Endothelial cell of umbilical vein (primary cell): Measurements from ENCODE around the gene TGFBR3. TPM values are rescaled to one million over a fixed set of nuclear protein-coding genes. Genes with fewer than 3 reads are reported as not detected.

Experiments
- BruUV-seq: library from RNA; stranded (reverse); fragments of 400-500 nt; replicated peaks from 2 replicates; lab custom pipeline; 2021; lab: Mats Ljungman, UMichigan
- CTCF ChIA-PET: fragments of 300-600, 350-600 bp; sonication (Branson Sonifier 250); formaldehyde crosslinking; loops from one replicate; lab custom pipeline; 2021; ENCODE audit warnings: antibody characterized with exemption, inconsistent platforms; lab: Charles Lee
- POLR2A ChIA-PET: fragments of 300-600, 350-600 bp; sonication (Branson Sonifier 250); formaldehyde crosslinking; loops from one replicate; lab custom pipeline; 2021; ENCODE audit warnings: antibody characterized with exemption, inconsistent platforms; lab: Charles Lee
- DNase-seq: peaks from one replicate; pipeline ENCODE4 v3.0.0-alpha.2; 2011; ENCODE audit warnings: low read depth, low spot score
- FAIRE-seq: peaks from 2 replicates; lab custom pipeline; 2011; peaks lifted over from hg19 to GRCh38; lab: Jason Lieb, UNC
- H2AFZ ChIP-seq: 2 replicates; pipeline ENCODE4 v1.6.0; 2012; ENCODE audit warnings: low read depth, low read length, control low read depth, inconsistent platforms
- H3K27ac ChIP-seq: 2 replicates; pipeline ENCODE4 v1.5.1; 2011; ENCODE audit warnings: low read depth, mild to moderate bottlenecking, control low read depth, low read length, moderate library complexity; ENCODE audit not compliant: insufficient read depth
- H3K27me3 ChIP-seq, 2 experiments: 2 replicates each; pipeline versions ENCODE4 v1.6.0 to v1.6.1; 2011; ENCODE audit warnings: low read length in 2 of 2, mixed read lengths in 1 of 2; ENCODE audit not compliant: control insufficient read depth in 2 of 2, insufficient read depth in 2 of 2
- H3K36me3 ChIP-seq, 2 experiments: 2 replicates in 1 of 2; 3 replicates in 1 of 2; pipeline ENCODE4 v1.5.1; 2011; ENCODE audit warnings: low read length in 2 of 2, mild to moderate bottlenecking in 1 of 2, moderate library complexity in 1 of 2; ENCODE audit not compliant: control insufficient read depth in 2 of 2, insufficient read depth in 2 of 2; ENCODE audit errors: extremely low read depth in 1 of 2
- H3K4me1 ChIP-seq: 3 replicates; pipeline ENCODE4 v1.5.1; 2011; ENCODE audit warnings: mild to moderate bottlenecking, low read length; ENCODE audit not compliant: control insufficient read depth, insufficient read depth; ENCODE audit errors: extremely low read depth
- H3K4me2 ChIP-seq: 2 replicates; pipeline ENCODE4 v1.6.1; 2011; ENCODE audit warnings: low read length, control low read depth, mixed read lengths; ENCODE audit not compliant: insufficient read depth
- H3K4me3 ChIP-seq, 3 experiments: fragments of 200-600 bp in 1 of 3; sonication (generic), shearing (Covaris generic) in 1 of 3; replicated peaks in 1 of 3; 2 replicates each; pipeline ENCODE4 v1.5.1; 2011 to 2016; ENCODE audit warnings: control low read depth in 3 of 3, low read length in 3 of 3, mild to moderate bottlenecking in 2 of 3, inconsistent platforms in 1 of 3, low read depth in 1 of 3, moderate library complexity in 1 of 3; ENCODE audit not compliant: insufficient read depth in 1 of 3
- H3K79me2 ChIP-seq: 2 replicates; pipeline ENCODE4 v1.6.0; 2012; ENCODE audit warnings: low read length, inconsistent platforms; ENCODE audit not compliant: control insufficient read depth, insufficient read depth
- H3K9ac ChIP-seq: replicated peaks from 2 replicates; pipeline ENCODE3; 2011; ENCODE audit warnings: low read length, control low read depth; ENCODE audit not compliant: insufficient read depth; ENCODE audit errors: extremely low read depth
- H3K9me1 ChIP-seq: replicated peaks from 3 replicates; pipeline ENCODE4 v1.6.0; 2011; ENCODE audit warnings: mild to moderate bottlenecking, low read length; ENCODE audit not compliant: control insufficient read depth, insufficient read depth; ENCODE audit errors: extremely low read depth
- H3K9me3 ChIP-seq: replicated peaks from 2 replicates; pipeline ENCODE4 v1.5.1; 2012; ENCODE audit warnings: low read length, inconsistent platforms; ENCODE audit not compliant: control insufficient read depth, insufficient read depth
- H4K20me1 ChIP-seq: replicated peaks from 2 replicates; pipeline ENCODE3; 2011; ENCODE audit warnings: mild to moderate bottlenecking, low read length; ENCODE audit not compliant: control insufficient read depth, insufficient read depth; ENCODE audit errors: extremely low read depth
- EZH2 ChIP-seq: IDR thresholded peaks from 2 replicates; pipeline ENCODE4 v1.6.1; 2012; ENCODE audit warnings: borderline replicate concordance, low read depth, mild to moderate bottlenecking, moderate library complexity, low read length, inconsistent platforms; ENCODE audit not compliant: severe bottlenecking
- FOS ChIP-seq: IDR thresholded peaks from 2 replicates; pipeline ENCODE4 v1.6.1; 2011; ENCODE audit warnings: mild to moderate bottlenecking, low read length, moderate library complexity, borderline replicate concordance; ENCODE audit not compliant: insufficient read depth
- GATA2 ChIP-seq: IDR thresholded peaks from 2 replicates; pipeline ENCODE4 v1.7.0; 2011; ENCODE audit warnings: low read depth, mild to moderate bottlenecking, moderate library complexity, mixed read lengths, low read length; ENCODE audit not compliant: insufficient read length, insufficient read depth
- JUN ChIP-seq: IDR thresholded peaks from 2 replicates; pipeline ENCODE4 v1.6.1; 2011; ENCODE audit warnings: borderline replicate concordance, low read depth; ENCODE audit not compliant: insufficient read length, insufficient read depth
- MYC ChIP-seq: IDR thresholded peaks from one replicate; pipeline ENCODE4 v1.6.1; 2011; ENCODE audit warnings: mild to moderate bottlenecking, low read depth, low read length
- POLR2A ChIP-seq: IDR thresholded peaks from 2 replicates; pipeline ENCODE4 v1.6.1; 2012; ENCODE audit warnings: low read depth, mild to moderate bottlenecking, control low read depth, low read length
- POLR2AphosphoS5 ChIP-seq: IDR thresholded peaks from 2 replicates; pipeline ENCODE4 v1.6.1; 2012; ENCODE audit warnings: low read depth, mild to moderate bottlenecking, control low read depth, low read length, moderate library complexity; ENCODE audit not compliant: insufficient read depth
- dilution Hi-C: fragments of 300-500 bp; cut with MboI; formaldehyde crosslinking; loops from one replicate; pipeline ENCODE4 v1.15.0; 2019; ENCODE audit warnings: low sequenced_read_pairs; ENCODE audit not compliant: extremely low pct_ligation_motif_present
- intact Hi-C: fragments of 100-400 bp; cut with micrococcal nuclease; formaldehyde crosslinking; loops from one replicate; pipeline ENCODE4 v1.10.0; 2022
- polyA plus RNA-seq, 4 experiments: library from polyadenylated mRNA; depleted of rRNA in 3 of 4; stranded (reverse) in 3 of 4; unstranded in 1 of 4; fragments of >200 nt; gene quantifications; 2 replicates each; pipeline versions ENCODE4 v1.2.1 to v1.2.3, GENCODE V29; 2011 to 2012; ENCODE audit warnings: missing spikeins in 1 of 4
- total RNA-seq: library from RNA; stranded (reverse); gene quantifications from 2 replicates; pipeline ENCODE4 v1.2.3, GENCODE V29; 2021
- TF ChIP-seq, protein P1 (sequence below), 2 donors: IDR thresholded peaks; 1 replicate in 1 of 2; 2 replicates in 1 of 2; pipeline ENCODE4 v1.5.1; 2011; ENCODE audit warnings: low read length in 2 of 2, mild to moderate bottlenecking in 2 of 2, moderate library complexity in 2 of 2, control low read depth in 1 of 2, inconsistent platforms in 1 of 2, low read depth in 1 of 2; ENCODE audit not compliant: insufficient read depth in 1 of 2; ENCODE audit errors: extremely low read depth in 1 of 2
- TF ChIP-seq, protein P2 (sequence below): IDR thresholded peaks from 2 replicates; pipeline ENCODE4 v1.6.1; 2011; ENCODE audit not compliant: insufficient read depth, insufficient read length

The TGFBR3 gene
- total and polyA plus RNA-seq, 2 donors (not counting 3 experiments of a cell fraction or from before 2014, with no cell fraction given): 8.0 to 13.4 TPM

DNA sequence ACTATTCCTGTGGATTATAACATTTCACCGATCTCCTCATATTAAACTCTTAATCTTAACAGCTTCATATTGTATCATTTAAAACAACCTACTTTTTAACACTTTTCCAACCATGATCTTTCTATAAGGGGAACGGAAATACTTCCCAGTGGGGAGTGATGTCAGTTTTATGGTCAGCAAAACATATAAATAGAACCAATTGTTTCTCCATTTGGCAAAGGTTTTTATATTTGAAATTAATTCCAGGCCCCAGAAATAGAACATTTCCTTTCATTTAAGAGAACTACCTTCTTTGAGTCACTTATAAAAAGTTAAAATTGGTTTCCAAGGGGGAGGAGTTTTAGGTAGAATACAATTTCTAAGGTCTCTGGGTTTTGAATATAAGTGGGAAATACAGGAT is 189.6 kb downstream of the TGFBR3 start:
- no peak for TF ChIP-seq POLR2A
- TF ChIP-seq JUN: no peak
- TF ChIP-seq, protein P1, sequence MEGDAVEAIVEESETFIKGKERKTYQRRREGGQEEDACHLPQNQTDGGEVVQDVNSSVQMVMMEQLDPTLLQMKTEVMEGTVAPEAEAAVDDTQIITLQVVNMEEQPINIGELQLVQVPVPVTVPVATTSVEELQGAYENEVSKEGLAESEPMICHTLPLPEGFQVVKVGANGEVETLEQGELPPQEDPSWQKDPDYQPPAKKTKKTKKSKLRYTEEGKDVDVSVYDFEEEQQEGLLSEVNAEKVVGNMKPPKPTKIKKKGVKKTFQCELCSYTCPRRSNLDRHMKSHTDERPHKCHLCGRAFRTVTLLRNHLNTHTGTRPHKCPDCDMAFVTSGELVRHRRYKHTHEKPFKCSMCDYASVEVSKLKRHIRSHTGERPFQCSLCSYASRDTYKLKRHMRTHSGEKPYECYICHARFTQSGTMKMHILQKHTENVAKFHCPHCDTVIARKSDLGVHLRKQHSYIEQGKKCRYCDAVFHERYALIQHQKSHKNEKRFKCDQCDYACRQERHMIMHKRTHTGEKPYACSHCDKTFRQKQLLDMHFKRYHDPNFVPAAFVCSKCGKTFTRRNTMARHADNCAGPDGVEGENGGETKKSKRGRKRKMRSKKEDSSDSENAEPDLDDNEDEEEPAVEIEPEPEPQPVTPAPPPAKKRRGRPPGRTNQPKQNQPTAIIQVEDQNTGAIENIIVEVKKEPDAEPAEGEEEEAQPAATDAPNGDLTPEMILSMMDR (IDR thresholded peaks at IDR 0.05; ENCODE audit: extremely low read depth in 1 of 2, insufficient read depth in 1 of 2, low read depth in 1 of 2, low read length in 2 of 2): no peak
- TF ChIP-seq MYC: no peak
- no peak for TF ChIP-seq POLR2AphosphoS5
- TF ChIP-seq GATA2: no peak
- no peak for TF ChIP-seq FOS
- TF ChIP-seq, protein P2, sequence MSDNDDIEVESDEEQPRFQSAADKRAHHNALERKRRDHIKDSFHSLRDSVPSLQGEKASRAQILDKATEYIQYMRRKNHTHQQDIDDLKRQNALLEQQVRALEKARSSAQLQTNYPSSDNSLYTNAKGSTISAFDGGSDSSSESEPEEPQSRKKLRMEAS: no peak
- no peak for TF ChIP-seq EZH2
- H3K27ac ChIP-seq: no peak overlapping the region
- ChIA-PET CTCF (no interaction called here), POLR2A (no interaction called here)
- H3K9ac ChIP-seq: no peak overlapping the region
- H3K4me2 ChIP-seq: no peak overlapping the region
- H3K36me3 ChIP-seq: peaks cover 0 to 4% of the 10 kb centered on the region in 2 experiments
- intact Hi-C loops: no loop called here
- H3K9me3 ChIP-seq: no peaks in the 10 kb centered on the region
- H3K4me3 ChIP-seq: no peak overlapping the region
- no peak overlapping the region for H2AFZ ChIP-seq
- H4K20me1 ChIP-seq: no peaks in the 10 kb centered on the region
- FAIRE-seq (no peak), DNase-seq (peak; percentile 31)
- no peaks in the 10 kb centered on the region for H3K79me2 ChIP-seq
- H3K9me1 ChIP-seq: no peaks in the 10 kb centered on the region
- no TSS peak for BruUV-seq
- dilution Hi-C loops: no loop called here
- H3K27me3 ChIP-seq: no peaks in the 10 kb centered on the region
- peaks cover 19% of the 10 kb centered on the region for H3K4me1 ChIP-seq
